Measurements from ENCODE around the gene DOCK4. TPM values are rescaled to one million over a fixed set of nuclear protein-coding genes. Genes with fewer than 3 reads are reported as not detected.

The DOCK4 gene
- total RNA-seq, 1 donor from 2014 or later = 14.9 TPM

DNA sequence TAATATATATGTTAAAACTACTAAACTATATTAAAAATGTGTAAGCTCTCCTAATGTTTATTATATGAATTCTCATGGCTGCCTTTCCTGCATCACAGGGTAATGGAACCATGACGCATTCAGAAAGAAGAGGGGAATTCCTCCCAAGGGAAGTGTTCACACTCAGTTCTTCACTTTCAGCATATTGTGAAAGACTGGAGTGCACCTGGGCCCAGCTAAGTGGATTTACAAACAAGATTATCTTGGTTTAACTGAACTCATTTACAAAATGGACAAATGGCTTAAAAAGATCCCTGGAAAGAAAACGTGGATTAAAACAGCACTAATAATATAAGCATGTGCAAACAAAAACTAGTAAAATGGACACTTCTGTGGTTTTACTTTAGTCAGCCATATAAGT is 149.8 kb downstream of the DOCK4 start:
- no peak for DNase-seq
- no peak for ATAC-seq (ENCODE audit: poor library complexity)
- intact Hi-C loops (cut with DNase I) = loop anchor here (10.0 kb wide), 1 partner anchor 148 kb away; the partner anchor contains the start of genes DOCK4 and ZNF277

DNA sequence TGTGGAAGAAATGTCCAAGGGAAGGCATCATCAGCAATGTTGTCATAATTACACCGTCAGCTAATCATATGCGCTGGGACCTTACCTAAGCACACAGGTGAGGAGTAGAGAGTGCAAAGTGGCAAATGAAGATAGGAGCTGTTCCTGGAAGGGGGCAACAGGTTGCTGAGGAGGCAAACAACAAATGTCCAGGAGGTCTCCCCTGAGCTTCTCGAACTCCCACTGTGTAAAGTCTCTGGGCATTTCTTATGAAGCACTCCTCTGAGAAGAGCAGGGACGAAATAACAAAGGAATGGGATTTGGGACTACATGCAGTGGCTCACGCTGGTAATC is 152.5 kb downstream of the DOCK4 start:
- no peak for DNase-seq
- intact Hi-C loops (cut with DNase I) = loop anchor here (10.0 kb wide), 1 partner anchor 151 kb away; the partner anchor contains the start of genes DOCK4 and ZNF277
- ATAC-seq (ENCODE audit: poor library complexity) = no peak

DNA sequence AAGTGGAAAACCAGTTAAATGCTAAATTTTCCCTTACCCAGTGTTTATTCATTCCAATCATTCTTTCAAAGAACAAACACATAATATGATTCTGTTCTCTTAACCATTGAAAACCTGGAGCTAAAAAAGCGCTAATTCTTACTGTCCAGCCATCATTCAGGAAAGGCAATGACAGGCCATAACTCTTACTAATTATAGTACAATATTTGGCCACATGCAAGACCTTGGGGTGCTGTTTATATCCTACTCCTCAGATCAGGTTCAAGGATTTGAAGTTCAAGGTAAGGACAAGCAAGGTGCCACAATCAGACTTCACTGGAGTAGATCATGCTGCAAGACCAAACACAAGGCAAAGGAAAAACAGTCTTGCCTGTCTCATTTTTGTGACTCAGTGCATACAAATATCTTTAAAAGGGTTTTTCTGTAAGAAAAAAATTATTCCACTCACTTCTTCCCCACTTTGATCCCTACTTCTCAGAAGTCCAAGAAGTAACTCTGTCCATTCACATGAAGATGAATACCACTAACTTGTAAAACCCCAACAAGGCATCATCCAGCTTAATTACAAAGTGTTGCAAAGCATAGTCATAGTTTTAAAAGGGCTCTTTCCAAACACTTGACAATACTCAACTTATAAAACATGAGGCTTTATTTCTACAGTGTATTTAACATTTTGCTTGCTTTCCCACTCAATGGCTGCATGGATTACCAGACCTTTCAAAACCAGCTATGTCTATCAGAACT is 153.0 kb downstream of the DOCK4 start:
- ATAC-seq (ENCODE audit: poor library complexity) = no peak

DNA sequence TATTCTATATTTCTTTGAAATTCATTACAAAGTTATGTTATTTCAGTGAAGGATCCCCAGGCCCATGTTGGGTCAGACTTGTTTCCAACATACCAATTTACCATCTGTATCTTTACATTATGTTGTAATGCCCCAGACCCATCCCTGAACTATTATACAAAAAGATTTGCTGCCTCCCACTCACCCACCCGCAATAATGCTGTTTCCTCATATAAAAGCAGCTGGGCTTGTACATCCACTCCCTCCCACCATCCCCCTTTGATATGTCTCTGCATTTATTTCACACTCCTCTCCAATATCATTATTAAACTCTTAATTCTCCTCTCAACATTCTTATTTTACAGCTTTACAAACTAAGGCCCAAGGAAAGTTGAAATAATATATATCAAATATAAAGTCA is 153.7 kb downstream of the DOCK4 start:
- DNase-seq = no peak
- intact Hi-C loops (cut with DNase I) = loop anchor here (10.0 kb wide), 1 partner anchor 152 kb away; the partner anchor contains the start of genes DOCK4 and ZNF277
- no peak for ATAC-seq (ENCODE audit: poor library complexity)

More for the DNA sequence above, 153.0 kb downstream of the DOCK4 start:
- no peak for DNase-seq
- intact Hi-C loops (cut with DNase I) = loop anchor here (10.0 kb wide), 1 partner anchor 152 kb away; the partner anchor contains the start of genes DOCK4 and ZNF277

DNA sequence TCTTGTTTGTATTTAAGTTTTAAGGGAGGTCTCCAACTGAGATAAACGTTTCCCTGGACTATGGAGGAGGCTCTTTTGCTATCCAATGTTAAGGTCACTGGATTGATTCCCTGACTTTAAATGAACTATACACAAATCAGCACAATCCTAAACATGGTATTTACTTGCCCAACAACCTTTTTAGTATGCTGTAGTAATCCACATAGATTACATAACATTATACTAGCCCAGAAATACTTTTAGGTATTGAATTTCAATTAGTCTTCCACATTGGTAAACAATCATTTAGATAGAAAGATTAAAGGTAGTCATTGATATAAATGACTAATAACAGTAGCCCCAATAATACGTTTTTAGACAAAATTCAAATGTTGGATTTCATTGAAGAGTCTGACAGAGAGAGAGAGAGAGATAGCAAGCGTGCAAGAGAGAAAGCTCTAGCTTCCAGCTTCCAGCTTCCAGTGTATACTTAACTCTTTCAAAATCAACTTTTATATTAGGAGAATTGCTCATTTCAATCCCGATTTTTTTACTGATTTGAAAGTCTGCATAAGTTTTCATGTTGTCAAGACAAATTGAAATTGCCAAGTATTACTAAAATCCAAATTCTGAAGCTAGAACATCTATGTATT is 155.8 kb downstream of the DOCK4 start:
- intact Hi-C loops (cut with DNase I) = loop anchor here (10.0 kb wide), 1 partner anchor 154 kb away; the partner anchor contains the start of genes DOCK4 and ZNF277
- ATAC-seq (ENCODE audit: poor library complexity) = peak; percentile 46
- no peak for DNase-seq

DNA sequence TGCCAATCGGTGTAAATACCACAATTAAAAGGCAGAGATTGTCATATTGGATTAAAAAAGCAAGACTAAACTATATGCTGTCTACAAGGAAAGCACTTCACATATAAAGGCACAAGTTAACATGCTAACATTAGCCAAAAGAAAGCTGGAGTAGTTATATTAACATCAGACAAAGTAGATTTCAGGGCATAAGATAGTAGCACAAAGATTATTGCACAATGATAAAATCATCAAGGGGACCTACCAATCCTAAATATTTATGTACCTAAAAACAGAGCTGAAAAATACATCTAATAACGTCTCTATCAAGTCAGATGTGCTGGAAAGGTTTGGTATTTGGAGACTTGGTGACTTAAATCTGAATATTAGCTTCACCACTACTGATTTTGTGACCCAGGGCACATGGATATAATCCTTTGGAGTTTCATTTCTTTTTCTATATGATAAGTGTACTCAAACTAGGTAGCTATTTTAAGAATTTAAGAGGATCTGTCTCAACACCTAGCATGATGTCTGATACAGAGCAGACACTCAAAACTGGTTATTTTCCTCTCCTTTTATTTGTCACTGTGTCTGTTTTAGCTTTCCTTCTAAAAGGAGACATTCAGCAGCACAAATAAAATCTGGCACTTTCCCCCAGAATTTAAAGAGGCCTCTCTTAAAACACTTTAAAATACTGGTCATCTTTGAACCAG is 156.5 kb downstream of the DOCK4 start:
- DNase-seq (no peak), ATAC-seq (ENCODE audit: poor library complexity) (no peak)
- intact Hi-C loops (cut with DNase I) = loop anchor here (10.0 kb wide), 1 partner anchor 155 kb away; the partner anchor contains the start of genes DOCK4 and ZNF277

DNA sequence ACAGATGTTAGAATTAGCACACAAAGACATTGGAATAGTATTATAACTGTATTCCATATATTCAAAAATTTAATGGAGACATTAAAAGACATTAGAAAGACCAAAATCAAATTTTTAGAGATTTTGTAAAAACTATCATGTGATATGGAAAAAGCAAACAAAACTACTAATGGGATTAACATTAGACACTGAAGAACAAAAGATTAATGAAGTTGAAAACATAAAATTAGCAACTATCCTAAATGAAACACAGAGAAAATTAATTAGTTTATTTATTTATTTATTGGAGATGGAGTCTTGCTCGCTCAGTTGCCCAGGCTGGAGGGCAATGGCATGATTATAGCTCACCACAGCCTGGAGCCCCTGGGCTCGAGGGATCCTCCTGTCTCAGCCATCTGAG is 158.8 kb downstream of the DOCK4 start:
- ATAC-seq (ENCODE audit: poor library complexity) (no peak), DNase-seq (no peak)
- intact Hi-C loops (cut with DNase I) = no loop called here

DNA sequence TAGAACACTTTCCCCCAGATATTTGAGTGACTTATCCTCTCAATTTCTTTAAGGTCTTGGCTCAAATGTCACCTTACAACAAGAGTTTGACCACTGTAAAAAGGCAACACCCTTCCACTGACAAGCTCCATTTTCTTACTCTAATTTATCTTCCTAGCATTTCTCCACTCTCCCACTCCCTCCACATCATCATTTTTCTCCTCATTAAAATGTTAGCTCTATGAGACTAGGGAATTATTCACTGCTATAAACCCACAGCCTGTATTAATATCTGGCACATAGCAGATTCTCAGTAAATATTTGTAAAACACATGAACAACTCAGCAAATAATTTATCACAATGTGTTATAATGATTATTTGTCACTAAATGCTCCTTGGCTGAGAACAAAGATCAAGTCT is 161.0 kb downstream of the DOCK4 start:
- no peak for DNase-seq
- ATAC-seq (ENCODE audit: poor library complexity) = no peak
- intact Hi-C loops (cut with DNase I) = no loop called here

DNA sequence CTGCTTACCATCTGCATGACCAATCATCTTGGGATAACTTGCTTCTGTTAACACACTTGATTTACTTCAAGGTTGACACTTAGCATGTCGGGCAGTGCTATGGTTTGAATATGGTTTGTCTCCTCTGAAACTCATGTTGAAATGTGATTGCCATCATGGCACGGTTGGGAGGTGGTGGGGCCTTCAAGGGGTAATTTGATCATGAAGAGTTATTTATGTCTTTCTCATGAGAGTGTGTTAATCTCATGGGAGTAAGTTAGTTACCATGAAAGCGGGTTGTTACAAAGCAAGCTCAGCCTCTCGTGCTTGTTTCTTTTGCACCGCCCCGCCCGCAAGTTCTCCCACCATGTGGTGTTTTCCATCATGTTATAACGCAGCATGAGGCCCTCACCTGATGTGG is 163.6 kb downstream of the DOCK4 start:
- intact Hi-C loops (cut with DNase I) = no loop called here
- DNase-seq (no peak), ATAC-seq (ENCODE audit: poor library complexity) (no peak)

DNA sequence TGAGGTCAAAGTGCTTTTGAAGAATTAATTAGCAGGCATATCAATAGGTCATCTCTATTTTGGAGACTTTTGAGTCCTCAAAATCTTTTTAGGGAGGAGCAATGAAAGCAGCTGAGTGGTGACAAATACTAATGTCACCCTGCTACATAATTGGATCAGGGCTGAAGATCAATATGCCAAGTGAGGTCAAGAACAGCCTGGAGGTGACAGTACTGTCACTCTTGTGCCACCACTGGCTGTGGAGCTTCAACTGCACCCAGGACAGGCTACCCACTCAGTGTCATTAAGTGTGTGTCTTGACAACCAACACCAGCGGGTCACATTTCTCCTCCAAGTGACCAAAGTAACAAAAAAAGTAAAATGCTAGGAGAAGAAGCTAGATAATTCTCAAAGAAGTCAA is 167.8 kb downstream of the DOCK4 start:
- intact Hi-C loops (cut with DNase I) = no loop called here
- no peak for ATAC-seq (ENCODE audit: poor library complexity)

DNA sequence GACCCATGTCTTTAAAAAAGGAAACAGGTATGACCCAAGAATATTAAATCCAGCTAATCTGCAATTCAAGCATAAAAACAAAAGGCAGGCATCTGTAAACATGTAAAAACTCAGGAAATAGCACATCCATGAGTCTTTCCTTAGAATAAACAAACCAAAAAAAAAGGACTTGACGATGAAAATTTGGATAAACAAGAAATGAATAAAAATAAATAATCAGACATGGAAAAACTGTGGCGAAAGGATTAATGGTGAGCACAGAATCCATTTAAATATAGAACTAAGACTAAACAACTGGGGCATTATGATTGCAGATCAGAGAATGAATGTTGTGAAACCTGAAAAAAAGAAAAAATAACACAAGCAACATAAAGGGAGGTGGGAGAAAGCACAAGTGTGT is 170.1 kb downstream of the DOCK4 start:
- ATAC-seq (ENCODE audit: poor library complexity) = no peak

More for the DNA sequence above, 167.8 kb downstream of the DOCK4 start:
- DNase-seq = no peak

DNA sequence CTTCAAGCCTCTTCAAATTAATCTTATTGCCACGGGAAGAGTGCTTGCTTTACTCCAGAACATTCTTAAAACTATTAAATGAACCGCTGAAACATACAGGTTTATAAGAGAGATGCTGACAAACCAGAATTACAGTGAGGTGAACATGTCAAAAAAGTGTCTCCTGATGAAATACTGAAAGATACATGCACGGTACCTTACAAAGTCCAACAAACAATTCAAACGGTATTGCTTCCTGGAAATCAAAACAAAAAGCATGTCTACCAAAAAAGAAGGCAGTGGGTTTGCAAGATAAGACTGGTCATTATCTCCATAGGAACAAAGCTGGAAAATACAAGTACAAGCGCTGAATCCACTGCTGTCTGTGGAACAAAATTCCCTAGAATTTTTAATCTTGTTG is 174.5 kb downstream of the DOCK4 start:
- ATAC-seq (ENCODE audit: poor library complexity) (no peak), DNase-seq (no peak)
- intact Hi-C loops (cut with DNase I) = no loop called here

More for the DNA sequence above, 170.1 kb downstream of the DOCK4 start:
- no peak for DNase-seq
- intact Hi-C loops (cut with DNase I) = no loop called here

DNA sequence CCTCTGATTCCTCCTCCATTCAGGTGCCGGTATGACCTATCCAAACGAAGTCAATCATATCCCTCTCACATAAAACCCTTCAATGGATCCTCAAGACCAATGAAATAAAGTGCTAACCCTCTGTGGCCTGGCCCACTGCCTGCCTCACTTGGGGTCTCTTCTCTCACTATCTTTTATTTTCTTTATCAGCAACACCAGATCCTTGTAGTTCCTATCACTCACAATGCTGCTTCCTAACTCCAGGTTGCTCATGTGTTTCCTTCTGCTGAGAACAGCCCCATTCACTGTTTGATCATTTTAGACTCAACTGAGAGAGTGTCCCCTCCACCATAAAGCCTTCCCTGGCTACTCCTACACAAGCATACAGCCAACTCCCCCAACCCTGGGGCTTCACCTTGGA is 180.6 kb downstream of the DOCK4 start:
- intact Hi-C loops (cut with DNase I) = no loop called here

DNA sequence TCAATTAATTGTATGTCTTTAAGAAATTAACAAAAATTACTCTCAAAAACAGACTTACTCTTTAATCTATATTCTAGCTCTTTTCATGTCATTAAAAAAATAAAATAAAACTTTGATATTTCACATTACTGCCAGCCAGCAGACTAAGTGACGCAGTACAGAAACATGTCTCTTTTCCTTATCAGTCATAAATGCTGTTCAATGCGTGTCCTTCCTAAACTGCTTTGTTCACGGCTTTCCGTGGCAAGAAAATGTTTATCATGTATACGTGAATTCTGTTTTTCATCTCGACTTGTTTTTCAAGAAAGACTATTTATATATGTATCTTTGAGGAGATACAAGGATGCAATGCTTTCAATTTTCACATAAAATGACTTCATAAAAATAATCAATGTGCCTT is 182.4 kb downstream of the DOCK4 start:
- no peak for DNase-seq
- no peak for ATAC-seq (ENCODE audit: poor library complexity)
- intact Hi-C loops (cut with DNase I) = no loop called here

More for the DNA sequence above, 180.6 kb downstream of the DOCK4 start:
- ATAC-seq (ENCODE audit: poor library complexity) = no peak
- no peak for DNase-seq

DNA sequence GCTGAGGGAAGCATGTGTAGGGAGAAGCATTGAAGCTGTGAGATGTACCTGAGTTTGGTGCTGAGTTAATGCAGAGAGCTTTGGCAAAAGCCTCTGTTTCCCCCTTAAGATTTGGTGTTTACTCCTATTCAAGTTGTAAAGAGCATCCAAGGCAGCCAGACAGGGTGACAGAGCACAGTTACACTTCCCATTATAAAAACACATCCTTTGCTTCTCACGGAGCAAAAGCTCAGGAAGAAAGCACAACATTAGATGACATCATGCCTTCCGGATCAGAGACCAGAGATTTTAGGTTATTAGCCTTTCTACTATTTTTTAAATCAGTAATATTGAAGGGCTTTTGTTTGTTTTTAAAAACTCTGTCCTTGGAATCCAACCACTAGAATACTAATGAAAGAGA is 182.9 kb downstream of the DOCK4 start:
- intact Hi-C loops (cut with DNase I) = no loop called here
- no peak for ATAC-seq (ENCODE audit: poor library complexity)
- DNase-seq = no peak

DNA sequence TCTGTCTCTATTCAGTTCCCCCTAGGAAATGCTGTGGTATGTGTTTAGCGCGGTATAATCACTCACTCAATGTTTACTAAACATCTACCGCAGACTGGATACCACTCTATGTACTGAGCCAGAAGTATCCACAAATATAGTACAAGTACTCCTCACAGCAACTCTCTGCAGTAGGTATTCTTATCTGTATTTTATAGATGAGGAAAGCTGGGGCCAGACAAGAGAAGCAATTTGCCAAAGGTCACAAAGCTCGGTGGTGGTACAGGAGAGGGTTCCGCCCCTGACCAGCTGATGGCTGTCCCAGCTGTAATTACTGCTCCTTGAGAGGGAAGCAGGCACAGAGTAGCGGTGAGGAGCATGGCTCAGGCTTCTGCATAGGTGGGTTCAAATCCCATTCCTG is 184.1 kb downstream of the DOCK4 start:
- intact Hi-C loops (cut with DNase I) = no loop called here
- no peak for DNase-seq
- peak; percentile 36 for ATAC-seq (ENCODE audit: poor library complexity)

DNA sequence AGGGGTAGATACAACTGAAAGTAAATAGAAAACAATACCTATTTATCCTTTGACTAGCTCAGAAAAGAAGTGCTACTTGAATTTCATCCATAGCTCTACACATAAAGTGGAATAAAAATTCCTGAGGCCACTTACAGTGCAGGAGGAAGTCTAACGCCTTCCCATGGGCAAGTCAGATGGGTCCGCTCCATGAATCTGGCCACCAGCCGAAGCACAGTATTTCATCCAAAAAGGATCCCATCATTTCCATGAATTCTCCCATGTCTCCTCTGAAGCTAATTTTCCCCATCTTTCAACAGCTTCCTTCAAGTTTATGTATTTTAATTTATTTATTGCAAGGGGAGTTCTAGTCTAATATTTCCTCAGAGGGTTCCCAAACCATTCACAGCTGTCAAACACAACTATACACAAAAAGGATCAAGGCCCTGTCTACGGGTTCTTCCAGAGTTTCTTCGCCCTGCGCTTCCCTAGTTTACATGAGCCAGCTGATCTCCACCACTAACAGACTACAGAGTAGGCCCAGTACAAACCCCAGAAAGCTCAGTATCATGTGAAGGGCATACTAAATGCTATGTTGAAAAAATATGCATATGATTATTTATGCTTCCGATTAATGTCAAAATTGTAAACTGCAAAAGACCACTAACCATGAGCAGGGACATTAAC is 184.7 kb downstream of the DOCK4 start:
- intact Hi-C loops (cut with DNase I) = no loop called here
- peak; percentile 70 for ATAC-seq (ENCODE audit: poor library complexity)
- no peak for DNase-seq

DNA sequence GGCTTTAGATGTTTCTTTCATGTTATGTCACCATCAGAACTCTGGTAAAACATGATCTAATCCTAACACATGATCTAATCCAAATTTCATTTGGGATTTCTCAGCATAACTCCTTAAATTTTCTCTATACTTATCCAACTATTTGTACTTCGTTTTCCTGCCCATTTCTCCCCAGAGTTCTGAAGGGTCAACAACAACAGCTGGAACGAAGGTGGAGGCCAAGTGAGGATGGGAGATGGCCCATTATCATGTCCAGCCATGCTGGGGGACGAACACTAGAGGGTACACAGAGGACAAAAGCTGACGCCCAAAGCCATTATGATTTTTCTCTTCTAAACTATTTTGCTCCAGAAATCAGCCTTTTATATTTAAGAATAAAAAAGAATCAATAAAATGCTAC is 185.4 kb downstream of the DOCK4 start:
- DNase-seq = peak; percentile 44
- intact Hi-C loops (cut with DNase I) = no loop called here
- peak; percentile 54 for ATAC-seq (ENCODE audit: poor library complexity)

DNA sequence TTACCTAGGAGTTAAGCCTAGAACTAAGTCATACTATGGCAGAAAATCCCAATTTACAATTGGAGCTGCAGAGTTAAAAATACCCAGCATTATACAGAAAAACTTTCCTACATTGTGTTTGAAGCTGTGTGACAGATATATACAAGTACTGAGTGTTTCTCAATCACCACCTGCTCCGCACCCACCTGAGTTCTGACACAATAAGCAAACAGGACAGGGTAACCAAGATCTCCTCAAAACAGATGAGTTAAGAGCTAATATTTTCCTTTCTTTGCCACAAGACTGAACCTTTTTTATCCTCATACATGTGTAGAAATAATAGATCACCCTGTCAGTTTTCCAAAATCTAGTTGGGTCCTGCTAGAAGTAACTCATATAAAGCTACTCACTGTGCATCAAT is 186.3 kb downstream of the DOCK4 start:
- DNase-seq = no peak
- intact Hi-C loops (cut with DNase I) = no loop called here
- ATAC-seq (ENCODE audit: poor library complexity) = no peak
